Nephron (organoid): ENCODE results near the gene FBXL17.

Source experiments
- H3K27ac Mint-ChIP-seq, 3 experiments: 2 replicates each; pipeline ENCODE4 v1.8.0; 2020; ENCODE audit warnings: mixed read lengths in 3 of 3, mild to moderate bottlenecking in 2 of 3, moderate library complexity in 1 of 3
- H3K27me3 Mint-ChIP-seq: 2 replicates; pipeline ENCODE4 v1.8.0; 2021; ENCODE audit warnings: low read depth, mild to moderate bottlenecking, moderate library complexity, mixed read lengths
- H3K36me3 Mint-ChIP-seq: 2 replicates; pipeline ENCODE4 v1.8.0; 2020; ENCODE audit warnings: low read depth, mixed read lengths
- H3K4me1 Mint-ChIP-seq: 2 replicates; pipeline ENCODE4 v1.8.0; 2020; ENCODE audit warnings: mixed read lengths
- H3K4me3 Mint-ChIP-seq, 3 experiments: 2 replicates each; pipeline ENCODE4 v1.8.0; 2020; ENCODE audit warnings: mild to moderate bottlenecking in 3 of 3, mixed read lengths in 3 of 3, moderate library complexity in 2 of 3
- H3K9me3 Mint-ChIP-seq: 2 replicates; pipeline ENCODE4 v1.8.0; 2020; ENCODE audit warnings: mixed read lengths
- TF ChIP-seq, protein P1 (sequence below), 3 experiments: fragments of 200-600 bp; sonication (generic); IDR thresholded peaks; one replicate each; pipeline ENCODE4 v1.5.0; 2021; ENCODE audit warnings: antibody characterized with exemption in 3 of 3; ENCODE audit not compliant: unreplicated experiment in 3 of 3

Gene FBXL17

DNA sequence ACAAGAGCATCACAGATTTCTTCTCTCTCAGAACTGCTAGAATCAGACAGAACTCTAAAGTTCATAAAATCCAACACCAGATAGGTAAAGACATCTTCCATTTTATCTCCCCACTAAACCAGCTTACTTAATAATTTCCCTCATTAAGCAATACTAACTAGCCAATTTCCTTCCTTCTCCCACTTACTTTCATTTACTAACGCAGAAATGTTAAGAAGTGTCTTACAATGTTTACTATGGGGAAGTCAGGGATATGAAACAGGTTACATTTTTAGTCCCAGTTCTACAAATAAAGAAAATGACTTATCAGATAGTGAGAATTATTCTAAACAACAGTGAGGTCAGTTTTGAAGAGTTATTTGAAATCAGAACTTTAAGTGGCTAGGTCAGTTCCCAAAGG, 236.5 kb downstream of the FBXL17 start:
- Mint-ChIP-seq H3K27me3 (no peaks in the 10 kb centered on the region), H3K4me1 (no peaks in the 10 kb centered on the region), H3K9me3 (no peaks in the 10 kb centered on the region), H3K4me3 (no peak overlapping the region), H3K27ac (no peak overlapping the region), H3K36me3 (peaks cover 12% of the 10 kb centered on the region)
- TF ChIP-seq, protein P1, sequence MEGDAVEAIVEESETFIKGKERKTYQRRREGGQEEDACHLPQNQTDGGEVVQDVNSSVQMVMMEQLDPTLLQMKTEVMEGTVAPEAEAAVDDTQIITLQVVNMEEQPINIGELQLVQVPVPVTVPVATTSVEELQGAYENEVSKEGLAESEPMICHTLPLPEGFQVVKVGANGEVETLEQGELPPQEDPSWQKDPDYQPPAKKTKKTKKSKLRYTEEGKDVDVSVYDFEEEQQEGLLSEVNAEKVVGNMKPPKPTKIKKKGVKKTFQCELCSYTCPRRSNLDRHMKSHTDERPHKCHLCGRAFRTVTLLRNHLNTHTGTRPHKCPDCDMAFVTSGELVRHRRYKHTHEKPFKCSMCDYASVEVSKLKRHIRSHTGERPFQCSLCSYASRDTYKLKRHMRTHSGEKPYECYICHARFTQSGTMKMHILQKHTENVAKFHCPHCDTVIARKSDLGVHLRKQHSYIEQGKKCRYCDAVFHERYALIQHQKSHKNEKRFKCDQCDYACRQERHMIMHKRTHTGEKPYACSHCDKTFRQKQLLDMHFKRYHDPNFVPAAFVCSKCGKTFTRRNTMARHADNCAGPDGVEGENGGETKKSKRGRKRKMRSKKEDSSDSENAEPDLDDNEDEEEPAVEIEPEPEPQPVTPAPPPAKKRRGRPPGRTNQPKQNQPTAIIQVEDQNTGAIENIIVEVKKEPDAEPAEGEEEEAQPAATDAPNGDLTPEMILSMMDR (IDR thresholded peaks at IDR 0.05; ENCODE audit: unreplicated experiment in 3 of 3) = no peak

GRCh38 chr5:108144332-108144731, 237.6 kb downstream of the FBXL17 start:
- H3K27ac Mint-ChIP-seq = no peak overlapping the region
- no peaks in the 10 kb centered on the region for H3K27me3 Mint-ChIP-seq
- H3K4me1 Mint-ChIP-seq = no peaks in the 10 kb centered on the region
- no peaks in the 10 kb centered on the region for H3K9me3 Mint-ChIP-seq
- TF ChIP-seq, protein P1 (IDR thresholded peaks at IDR 0.05; ENCODE audit: unreplicated experiment in 3 of 3) = no peak
- peaks cover 12% of the 10 kb centered on the region for H3K36me3 Mint-ChIP-seq
- no peak overlapping the region for H3K4me3 Mint-ChIP-seq

DNA sequence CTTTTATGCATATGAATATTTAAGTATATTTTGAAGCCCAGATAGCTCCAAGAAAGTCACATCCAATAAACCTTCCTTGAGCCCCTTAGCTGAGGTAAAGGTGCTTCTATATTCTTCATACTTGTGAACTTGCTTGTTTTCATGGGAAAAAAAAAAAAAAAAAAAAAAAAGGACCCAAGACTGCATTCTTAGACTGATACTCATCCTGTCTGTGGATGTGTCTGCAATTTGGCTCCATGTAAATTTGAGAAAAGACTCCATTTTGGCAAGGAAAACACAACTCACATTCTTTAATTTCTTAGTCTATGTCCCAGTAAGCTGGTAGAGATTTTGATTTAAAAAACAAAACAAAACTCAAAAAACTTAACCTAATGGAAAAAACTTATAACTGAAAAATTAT, 238.3 kb downstream of the FBXL17 start:
- Mint-ChIP-seq H3K27me3 (no peaks in the 10 kb centered on the region), H3K4me3 (no peak overlapping the region), H3K36me3 (peaks cover 12% of the 10 kb centered on the region), H3K4me1 (no peaks in the 10 kb centered on the region), H3K9me3 (no peaks in the 10 kb centered on the region), H3K27ac (no peak overlapping the region)
- TF ChIP-seq, protein P1 (IDR thresholded peaks at IDR 0.05; ENCODE audit: unreplicated experiment in 3 of 3) = no peak

GRCh38 chr5:108141676-108142075, 240.2 kb downstream of the FBXL17 start:
- H3K9me3 Mint-ChIP-seq = no peaks in the 10 kb centered on the region
- H3K27me3 Mint-ChIP-seq = no peaks in the 10 kb centered on the region
- no peak overlapping the region for H3K4me3 Mint-ChIP-seq
- H3K4me1 Mint-ChIP-seq = no peaks in the 10 kb centered on the region
- H3K27ac Mint-ChIP-seq = no peak overlapping the region
- TF ChIP-seq, protein P1 (IDR thresholded peaks at IDR 0.05; ENCODE audit: unreplicated experiment in 3 of 3) = no peak
- peaks cover 5% of the 10 kb centered on the region for H3K36me3 Mint-ChIP-seq

DNA sequence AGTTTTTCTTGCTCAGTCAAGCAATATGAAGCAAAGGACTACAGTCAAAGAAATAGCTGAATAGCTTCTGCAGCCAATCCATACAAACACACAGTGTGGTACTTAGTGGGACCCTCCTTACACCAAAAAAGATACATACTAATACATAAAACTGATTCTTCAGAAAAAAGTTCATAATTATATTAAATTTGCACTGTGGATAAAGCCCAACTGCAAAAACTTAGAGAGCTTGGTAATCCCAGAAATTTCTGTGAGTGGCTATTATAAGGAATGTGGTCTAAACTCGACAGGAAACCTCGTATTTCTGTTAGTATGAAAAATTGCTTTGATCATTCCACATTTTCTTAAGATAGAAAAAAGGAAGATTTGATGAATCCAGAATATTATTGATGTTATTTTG, 245.4 kb downstream of the FBXL17 start:
- H3K27ac Mint-ChIP-seq = no peak overlapping the region
- H3K36me3 Mint-ChIP-seq = no peaks in the 10 kb centered on the region
- no peaks in the 10 kb centered on the region for H3K27me3 Mint-ChIP-seq
- H3K9me3 Mint-ChIP-seq = no peaks in the 10 kb centered on the region
- TF ChIP-seq, protein P1 (IDR thresholded peaks at IDR 0.05; ENCODE audit: unreplicated experiment in 3 of 3) = no peak
- no peaks in the 10 kb centered on the region for H3K4me1 Mint-ChIP-seq
- no peak overlapping the region for H3K4me3 Mint-ChIP-seq

GRCh38 chr5:108129129-108129528, 252.8 kb downstream of the FBXL17 start:
- no peak overlapping the region for H3K27ac Mint-ChIP-seq
- no peaks in the 10 kb centered on the region for H3K4me1 Mint-ChIP-seq
- H3K27me3 Mint-ChIP-seq = no peaks in the 10 kb centered on the region
- TF ChIP-seq, protein P1 (IDR thresholded peaks at IDR 0.05; ENCODE audit: unreplicated experiment in 3 of 3) = no peak
- no peaks in the 10 kb centered on the region for H3K9me3 Mint-ChIP-seq
- no peaks in the 10 kb centered on the region for H3K36me3 Mint-ChIP-seq
- no peak overlapping the region for H3K4me3 Mint-ChIP-seq
